ENCODE measurements around the gene SSR1. TPM values are rescaled to one million over a fixed set of nuclear protein-coding genes. Genes with fewer than 3 reads are reported as not detected.

The SSR1 gene
- total RNA-seq, 3 donors from 2014 or later, result 52.2 to 53.6 (median 53.4) TPM

- TF ChIP-seq POLR2A (IDR thresholded peaks at IDR 0.05) (no peak), POLR2AphosphoS5 (IDR thresholded peaks at IDR 0.05) (no peak), CTCF (IDR thresholded peaks at IDR 0.05) (no peak)
- H3K4me1 ChIP-seq, result peaks cover 0 to 5% of the 10 kb centered on the region in 2 donors
- no peak for DNase-seq (ENCODE audit: low spot score in 2 of 2)
- no peaks in the 10 kb centered on the region for H3K27me3 ChIP-seq
- no peak overlapping the region for H3K4me3 ChIP-seq
- intact Hi-C loops (cut with DNase I; ENCODE audit: low total_unique reads), result no loop called here
- peaks cover 13% of the 10 kb centered on the region for H3K36me3 ChIP-seq
- no peak overlapping the region for H3K27ac ChIP-seq
- H3K9me3 ChIP-seq, result no peaks in the 10 kb centered on the region
Observed at GRCh38 chr6:7232351-7232750, 80.6 kb downstream of the SSR1 start.

- peaks cover 0 to 5% of the 10 kb centered on the region in 2 donors for H3K4me1 ChIP-seq
- no peaks in the 10 kb centered on the region for H3K9me3 ChIP-seq
- no peak for DNase-seq (ENCODE audit: low spot score in 2 of 2)
- H3K27me3 ChIP-seq, result no peaks in the 10 kb centered on the region
- intact Hi-C loops (cut with DNase I; ENCODE audit: low total_unique reads), result no loop called here
- H3K36me3 ChIP-seq, result peaks cover 20% of the 10 kb centered on the region
- H3K27ac ChIP-seq, result no peak overlapping the region
- H3K4me3 ChIP-seq, result no peak overlapping the region
- no peak for TF ChIP-seq CTCF (IDR thresholded peaks at IDR 0.05)
- no peak for TF ChIP-seq POLR2AphosphoS5 (IDR thresholded peaks at IDR 0.05)
- TF ChIP-seq POLR2A (IDR thresholded peaks at IDR 0.05), result no peak
Observed at GRCh38 chr6:7230956-7231713, 81.9 kb downstream of the SSR1 start.

- Histone ChIP-seq H3K27me3 (no peaks in the 10 kb centered on the region), H3K4me1 (peaks cover 0 to 2% of the 10 kb centered on the region in 2 donors), H3K27ac (no peak overlapping the region), H3K36me3 (peaks cover 22% of the 10 kb centered on the region), H3K4me3 (no peak overlapping the region), H3K9me3 (no peaks in the 10 kb centered on the region)
- no peak for TF ChIP-seq POLR2A (IDR thresholded peaks at IDR 0.05)
- no peak for TF ChIP-seq POLR2AphosphoS5 (IDR thresholded peaks at IDR 0.05)
- no peak for TF ChIP-seq CTCF (IDR thresholded peaks at IDR 0.05)
- DNase-seq (ENCODE audit: low spot score in 2 of 2), result no peak
- intact Hi-C loops (cut with DNase I; ENCODE audit: low total_unique reads), result no loop called here
Observed at GRCh38 chr6:7230327-7230691, 82.7 kb downstream of the SSR1 start.

GRCh38 chr6:7229376-7230326, 83.3 kb downstream of the SSR1 start:
- intact Hi-C loops (cut with DNase I; ENCODE audit: low total_unique reads), result no loop called here
- Histone ChIP-seq H3K27ac (no peak overlapping the region), H3K4me1 (no peaks in the 10 kb centered on the region), H3K4me3 (no peak overlapping the region), H3K27me3 (no peaks in the 10 kb centered on the region), H3K36me3 (peaks cover 22% of the 10 kb centered on the region), H3K9me3 (no peaks in the 10 kb centered on the region)
- no peak for TF ChIP-seq CTCF (IDR thresholded peaks at IDR 0.05)
- TF ChIP-seq POLR2AphosphoS5 (IDR thresholded peaks at IDR 0.05), result no peak
- no peak for TF ChIP-seq POLR2A (IDR thresholded peaks at IDR 0.05)
- DNase-seq (ENCODE audit: low spot score in 2 of 2), result no peak

Measured in breast epithelium (tissue), 4 donors.